Keratinocyte (primary cell): ENCODE results near the gene TKFC. TPM values are rescaled to one million over a fixed set of nuclear protein-coding genes. Genes with fewer than 3 reads are reported as not detected.
A peak's percentile ranks its signal among the peaks of the same experiment; 100 is the strongest.

ENCODE experiments used
- DNase-seq: peaks from one replicate; pipeline ENCODE4 v3.0.0-alpha.2; 2011; ENCODE audit warnings: low read depth, missing footprints, low spot score
- FAIRE-seq: peaks from 2 replicates; lab custom pipeline; 2011; peaks lifted over from hg19 to GRCh38; lab: Jason Lieb, UNC
- H2AFZ ChIP-seq: 2 replicates; pipeline ENCODE4 v1.6.0; 2012; ENCODE audit warnings: low read length, control low read depth, inconsistent platforms; ENCODE audit not compliant: control insufficient read depth
- H3K27ac ChIP-seq: 2 replicates; pipeline ENCODE4 v1.5.1; 2011; ENCODE audit warnings: low read length; ENCODE audit not compliant: control insufficient read depth, insufficient read depth
- H3K27me3 ChIP-seq: 3 replicates; pipeline ENCODE4 v1.6.0; 2011; ENCODE audit warnings: low read length; ENCODE audit not compliant: control insufficient read depth, insufficient read depth; ENCODE audit errors: extremely low read depth
- H3K36me3 ChIP-seq, 2 experiments: 2 replicates in 1 of 2; 3 replicates in 1 of 2; pipeline ENCODE4 v1.5.1; 2011; ENCODE audit warnings: low read length in 2 of 2, mild to moderate bottlenecking in 1 of 2; ENCODE audit not compliant: control insufficient read depth in 2 of 2, insufficient read depth in 2 of 2; ENCODE audit errors: extremely low read depth in 1 of 2
- H3K4me1 ChIP-seq: 3 replicates; pipeline ENCODE4 v1.5.1; 2011; ENCODE audit warnings: low read length; ENCODE audit not compliant: control insufficient read depth, insufficient read depth; ENCODE audit errors: extremely low read depth
- H3K4me2 ChIP-seq: 3 replicates; pipeline ENCODE4 v1.6.0; 2011; ENCODE audit warnings: low read depth, low read length; ENCODE audit not compliant: control insufficient read depth, insufficient read depth; ENCODE audit errors: extremely low read depth
- H3K4me3 ChIP-seq, 3 experiments: fragments of 200-600 bp in 1 of 3; sonication (generic) in 1 of 3; 2 replicates in 2 of 3; 3 replicates in 1 of 3; pipeline ENCODE4 v1.5.1; 2011 to 2016; ENCODE audit warnings: low read length in 3 of 3, mild to moderate bottlenecking in 3 of 3, control low read depth in 2 of 3, inconsistent platforms in 1 of 3, low read depth in 1 of 3, mixed read lengths in 1 of 3, mixed run types in 1 of 3, moderate library complexity in 1 of 3; ENCODE audit not compliant: control insufficient read depth in 2 of 3, insufficient read depth in 2 of 3; ENCODE audit errors: extremely low read depth in 1 of 3
- H3K79me2 ChIP-seq: 2 replicates; pipeline ENCODE4 v1.6.0; 2012; ENCODE audit warnings: low read length; ENCODE audit not compliant: control insufficient read depth, insufficient read depth
- H3K9ac ChIP-seq: 3 replicates; pipeline ENCODE4 v1.6.0; 2011; ENCODE audit warnings: low read length; ENCODE audit not compliant: control insufficient read depth, insufficient read depth; ENCODE audit errors: extremely low read depth
- H3K9me1 ChIP-seq: 3 replicates; pipeline ENCODE4 v1.6.0; 2011; ENCODE audit warnings: low read length; ENCODE audit not compliant: control insufficient read depth, insufficient read depth; ENCODE audit errors: extremely low read depth
- H3K9me3 ChIP-seq: 2 replicates; pipeline ENCODE4 v1.5.1; 2012; ENCODE audit warnings: low read depth, low read length; ENCODE audit not compliant: control insufficient read depth
- H4K20me1 ChIP-seq: 3 replicates; pipeline ENCODE4 v1.6.0; 2011; ENCODE audit warnings: low read length; ENCODE audit not compliant: control insufficient read depth, insufficient read depth; ENCODE audit errors: extremely low read depth
- EZH2 ChIP-seq: IDR thresholded peaks from one replicate; pipeline ENCODE4 v1.6.1; 2012; ENCODE audit warnings: inconsistent platforms, mild to moderate bottlenecking, low read length, moderate library complexity
- dilution Hi-C: fragments of 300-500 bp; cut with MboI; formaldehyde crosslinking; loops from one replicate; pipeline ENCODE4 v1.7.0; 2020; ENCODE audit warnings: low sequenced_read_pairs; ENCODE audit not compliant: extremely low pct_ligation_motif_present
- polyA plus RNA-seq, 5 experiments: library from polyadenylated mRNA; depleted of rRNA in 3 of 5; stranded (reverse) in 3 of 5; stranded (forward) in 1 of 5; unstranded in 1 of 5; fragments of >200 nt; gene quantifications; 1 replicate in 1 of 5; 2 replicates in 3 of 5; 3 replicates in 1 of 5; pipeline versions ENCODE4 v1.2.1 to v1.2.3, GENCODE V29; 2011 to 2012; ENCODE audit warnings: missing spikeins in 2 of 5, low read depth in 1 of 5, low replicate concordance in 1 of 5
- TF ChIP-seq, protein P1 (sequence below), 3 experiments: IDR thresholded peaks in 1 of 3; conservative IDR thresholded peaks in 1 of 3; optimal IDR thresholded peaks in 1 of 3; 2 replicates in 2 of 3; 3 replicates in 1 of 3; pipeline versions ENCODE3 to v1.5.1; 2011; ENCODE audit warnings: low read length in 3 of 3, mild to moderate bottlenecking in 3 of 3, moderate library complexity in 2 of 3, control low read depth in 1 of 3, inconsistent platforms in 1 of 3; ENCODE audit not compliant: insufficient read depth in 2 of 3; ENCODE audit errors: extremely low read depth in 1 of 3

TKFC gene
- polyA plus RNA-seq, 1 donor (not counting 4 experiments of a cell fraction or from before 2014, with no cell fraction given) = 15.4 TPM

DNA sequence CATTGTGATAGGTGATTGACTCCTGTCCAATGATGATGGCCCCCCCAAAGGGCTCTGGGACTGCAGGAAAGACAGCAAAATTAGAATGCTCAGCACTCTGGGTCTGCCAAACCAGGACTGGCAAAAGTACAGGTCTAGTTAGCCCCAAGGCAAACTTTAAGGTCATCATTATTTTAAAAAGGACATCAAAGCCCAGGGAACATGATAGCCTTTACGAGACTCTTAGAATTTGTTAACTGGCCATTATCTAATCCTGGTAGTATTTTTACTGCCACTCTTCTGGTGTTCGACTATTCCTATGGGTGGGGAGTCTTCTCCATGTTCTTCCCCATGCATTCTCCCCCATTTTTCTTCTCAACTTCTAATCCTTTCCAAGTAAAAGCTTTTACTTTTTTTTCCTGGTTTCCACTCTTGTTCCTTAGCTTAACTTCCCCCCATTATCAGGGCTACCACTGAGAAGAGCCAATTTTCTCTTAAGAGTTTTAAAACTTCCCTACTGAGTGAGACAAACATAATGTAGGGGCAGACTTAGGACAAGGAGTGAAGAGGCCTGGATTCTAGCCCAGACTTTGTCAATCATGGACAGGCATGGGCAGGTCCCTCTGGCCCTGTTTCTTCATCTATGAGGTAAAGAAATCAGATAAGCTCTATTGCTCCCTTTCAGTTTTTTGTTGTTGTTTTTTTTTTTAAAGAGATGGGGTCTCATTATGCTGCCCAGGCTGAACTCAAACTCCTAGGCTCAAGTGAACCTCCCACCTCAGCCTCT lies 7.2 kb upstream of the TKFC start:
- TF ChIP-seq, protein P1, sequence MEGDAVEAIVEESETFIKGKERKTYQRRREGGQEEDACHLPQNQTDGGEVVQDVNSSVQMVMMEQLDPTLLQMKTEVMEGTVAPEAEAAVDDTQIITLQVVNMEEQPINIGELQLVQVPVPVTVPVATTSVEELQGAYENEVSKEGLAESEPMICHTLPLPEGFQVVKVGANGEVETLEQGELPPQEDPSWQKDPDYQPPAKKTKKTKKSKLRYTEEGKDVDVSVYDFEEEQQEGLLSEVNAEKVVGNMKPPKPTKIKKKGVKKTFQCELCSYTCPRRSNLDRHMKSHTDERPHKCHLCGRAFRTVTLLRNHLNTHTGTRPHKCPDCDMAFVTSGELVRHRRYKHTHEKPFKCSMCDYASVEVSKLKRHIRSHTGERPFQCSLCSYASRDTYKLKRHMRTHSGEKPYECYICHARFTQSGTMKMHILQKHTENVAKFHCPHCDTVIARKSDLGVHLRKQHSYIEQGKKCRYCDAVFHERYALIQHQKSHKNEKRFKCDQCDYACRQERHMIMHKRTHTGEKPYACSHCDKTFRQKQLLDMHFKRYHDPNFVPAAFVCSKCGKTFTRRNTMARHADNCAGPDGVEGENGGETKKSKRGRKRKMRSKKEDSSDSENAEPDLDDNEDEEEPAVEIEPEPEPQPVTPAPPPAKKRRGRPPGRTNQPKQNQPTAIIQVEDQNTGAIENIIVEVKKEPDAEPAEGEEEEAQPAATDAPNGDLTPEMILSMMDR (optimal IDR thresholded peaks at IDR 0.05 in 1 of 3, IDR thresholded peaks at IDR 0.05 in 1 of 3, conservative IDR thresholded peaks at IDR 0.05 in 1 of 3; ENCODE audit: extremely low read depth in 1 of 3, insufficient read depth in 2 of 3, low read length in 3 of 3) = no peak
- no peak for TF ChIP-seq EZH2
- Histone ChIP-seq H3K79me2 (peaks cover 49% of the 10 kb centered on the region), H3K27me3 (no peaks in the 10 kb centered on the region), H3K9me3 (no peaks in the 10 kb centered on the region), H3K4me1 (peaks cover 23% of the 10 kb centered on the region), H3K4me2 (no peak overlapping the region), H3K4me3 (no peak overlapping the region), H4K20me1 (peaks cover 5% of the 10 kb centered on the region), H2AFZ (no peak overlapping the region), H3K36me3 (peaks cover 39 to 61% of the 10 kb centered on the region in 2 experiments), H3K9me1 (peaks cover 4% of the 10 kb centered on the region), H3K27ac (no peak overlapping the region), H3K9ac (peak overlapping the region; percentile 19)
- dilution Hi-C loops = no loop called here
- FAIRE-seq (peak; percentile 59), DNase-seq (no peak)

DNA sequence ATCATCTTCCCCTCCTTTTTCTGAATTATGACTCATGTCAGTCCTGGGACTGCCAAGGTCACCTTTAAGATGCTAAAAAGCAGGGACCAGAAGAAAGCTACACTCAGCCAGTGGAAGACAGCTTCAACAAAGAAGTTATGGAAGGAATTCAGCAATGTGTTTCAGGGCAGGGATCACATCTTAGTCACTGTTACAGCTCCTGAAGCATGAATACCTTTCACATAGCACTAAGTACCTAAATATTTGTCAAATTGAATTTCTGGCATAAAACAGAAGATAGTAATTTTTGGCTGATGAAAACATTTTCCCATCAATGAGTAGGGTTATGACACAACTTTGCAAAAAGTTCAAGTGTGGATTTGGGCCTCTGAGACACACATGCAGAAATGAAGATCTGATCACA lies 5.4 kb upstream of the TKFC start:
- Histone ChIP-seq H3K4me1 (peaks cover 34% of the 10 kb centered on the region), H2AFZ (no peak overlapping the region), H3K9ac (no peak overlapping the region), H3K9me1 (peaks cover 4% of the 10 kb centered on the region), H4K20me1 (peaks cover 8% of the 10 kb centered on the region), H3K79me2 (peaks cover 67% of the 10 kb centered on the region), H3K9me3 (no peaks in the 10 kb centered on the region), H3K27ac (no peak overlapping the region), H3K4me3 (no peak overlapping the region), H3K36me3 (peaks cover 26 to 50% of the 10 kb centered on the region in 2 experiments), H3K4me2 (no peak overlapping the region), H3K27me3 (no peaks in the 10 kb centered on the region)
- DNase-seq (no peak), FAIRE-seq (no peak)
- dilution Hi-C loops = no loop called here
- no peak for TF ChIP-seq EZH2
- TF ChIP-seq, protein P1 (optimal IDR thresholded peaks at IDR 0.05 in 1 of 3, IDR thresholded peaks at IDR 0.05 in 1 of 3, conservative IDR thresholded peaks at IDR 0.05 in 1 of 3; ENCODE audit: extremely low read depth in 1 of 3, insufficient read depth in 2 of 3, low read length in 3 of 3) = no peak
